C4-2B (cell line): ENCODE data around the gene UNC93A.

Source experiments
- H3K27ac ChIP-seq: fragments of 450-650 bp; 2 replicates; pipeline ENCODE4 v1.5.1; 2017
- CTCF ChIP-seq: fragments of 450-650 bp; conservative IDR thresholded peaks from 2 replicates; pipeline ENCODE4 v1.5.1; 2017; ENCODE audit warnings: mild to moderate bottlenecking
- ZFX ChIP-seq: fragments of 450-650 bp; IDR thresholded peaks from 2 replicates; pipeline ENCODE4 v1.6.1; 2017

UNC93A gene

GRCh38 chr6:167296293-167296690 lies 5.2 kb downstream of the UNC93A start:
- no peak overlapping the region for H3K27ac ChIP-seq
- TF ChIP-seq CTCF (no peak), ZFX (no peak)

GRCh38 chr6:167296902-167297301 lies 5.8 kb downstream of the UNC93A start:
- H3K27ac ChIP-seq = no peak overlapping the region
- no peak for TF ChIP-seq ZFX
- no peak for TF ChIP-seq CTCF

GRCh38 chr6:167298127-167298526 lies 7.0 kb downstream of the UNC93A start:
- TF ChIP-seq CTCF = no peak
- no peak for TF ChIP-seq ZFX
- no peak overlapping the region for H3K27ac ChIP-seq

- TF ChIP-seq CTCF = no peak
- TF ChIP-seq ZFX = no peak
- H3K27ac ChIP-seq = no peak overlapping the region
Measured at GRCh38 chr6:167299641-167300308, 8.7 kb downstream of the UNC93A start.

- TF ChIP-seq CTCF (no peak), ZFX (no peak)
- H3K27ac ChIP-seq = no peak overlapping the region
Measured at GRCh38 chr6:167300902-167301777, 10.0 kb downstream of the UNC93A start.

- no peak for TF ChIP-seq ZFX
- no peak for TF ChIP-seq CTCF
- H3K27ac ChIP-seq = no peak overlapping the region
Measured at GRCh38 chr6:167302074-167302473, 11.0 kb downstream of the UNC93A start.

- no peak overlapping the region for H3K27ac ChIP-seq
- TF ChIP-seq CTCF (no peak), ZFX (no peak)
Measured at GRCh38 chr6:167302796-167303195, 11.7 kb downstream of the UNC93A start.
